DND-41 (cell line): ENCODE measurements around the gene NEURL1.

Experiments used
- CTCF ChIP-seq: IDR thresholded peaks from 2 replicates; pipeline ENCODE4 v1.5.1; 2012; ENCODE audit warnings: borderline replicate concordance, low read length, moderate library complexity, mild to moderate bottlenecking; ENCODE audit not compliant: poor library complexity, severe bottlenecking; ENCODE audit errors: extremely low read depth
- EZH2 ChIP-seq: IDR thresholded peaks from 3 replicates; pipeline ENCODE4 v1.6.1; 2012; ENCODE audit warnings: borderline replicate concordance, low read depth, mild to moderate bottlenecking, moderate library complexity, low read length, inconsistent platforms; ENCODE audit not compliant: severe bottlenecking

- TF ChIP-seq EZH2 (no peak), CTCF (no peak)
Measured at GRCh38 chr10:103590744-103591291, 97.3 kb downstream of the NEURL1 start.
